ENCODE data around the gene CASR.

CASR gene

GRCh38 chr3:122322095-122323075 is 138.9 kb downstream of the CASR start:
- H3K9me3 ChIP-seq (ENCODE audit: low read length), result peaks cover 4% of the 10 kb centered on the region; the same call in 1 of the 2 replicates
- H3K79me2 ChIP-seq (ENCODE audit: insufficient read depth, low read length), result no peaks in the 10 kb centered on the region
- no peaks in the 10 kb centered on the region for H3K4me1 ChIP-seq (ENCODE audit: insufficient read depth, low read length, severe bottlenecking)
- no peak overlapping the region for H3K4me3 ChIP-seq (ENCODE audit: low read depth, low read length, poor library complexity, severe bottlenecking)
- no peaks in the 10 kb centered on the region for H3K36me3 ChIP-seq (ENCODE audit: insufficient read depth, low read length)
- H3K9ac ChIP-seq (ENCODE audit: low read length), result no peak overlapping the region
- H3K9me2 ChIP-seq (ENCODE audit: low read depth, low read length), result no peaks in the 10 kb centered on the region
- H3K4me2 ChIP-seq (ENCODE audit: low read length), result no peak overlapping the region
- H3F3A ChIP-seq (ENCODE audit: insufficient read depth, low read length), result no peaks in the 10 kb centered on the region
- H4K20me1 ChIP-seq (ENCODE audit: insufficient read depth, low read length), result no peaks in the 10 kb centered on the region
- no peak overlapping the region for H2AFZ ChIP-seq (ENCODE audit: low read length)
- no peaks in the 10 kb centered on the region for H3K27me3 ChIP-seq (ENCODE audit: insufficient read depth, low read length)
- no peak overlapping the region for H3K27ac ChIP-seq (ENCODE audit: low read depth, low read length, poor library complexity, severe bottlenecking)
- TF ChIP-seq EZH2 (IDR thresholded peaks at IDR 0.05; ENCODE audit: borderline replicate concordance, low read length) (no peak), CTCF (IDR thresholded peaks at IDR 0.05; ENCODE audit: low read length) (no peak)

- H3K27me3 ChIP-seq (ENCODE audit: insufficient read depth, low read length), result no peaks in the 10 kb centered on the region
- no peaks in the 10 kb centered on the region for H3K79me2 ChIP-seq (ENCODE audit: insufficient read depth, low read length)
- no peak within 1 kb of the TSS for H3K27ac ChIP-seq (ENCODE audit: low read depth, low read length, poor library complexity, severe bottlenecking)
- H3K9me2 ChIP-seq (ENCODE audit: low read depth, low read length), result no peaks in the 10 kb centered on the region
- peaks cover 4% of the 10 kb centered on the region; the same call in 1 of the 2 replicates for H3K9me3 ChIP-seq (ENCODE audit: low read length)
- H3K4me1 ChIP-seq (ENCODE audit: insufficient read depth, low read length, severe bottlenecking), result no peaks in the 10 kb centered on the region
- no peaks in the 10 kb centered on the region for H4K20me1 ChIP-seq (ENCODE audit: insufficient read depth, low read length)
- H3K36me3 ChIP-seq (ENCODE audit: insufficient read depth, low read length), result no peaks in the 10 kb centered on the region
- no peak within 1 kb of the TSS for H3K4me2 ChIP-seq (ENCODE audit: low read length)
- H3F3A ChIP-seq (ENCODE audit: insufficient read depth, low read length), result no peaks in the 10 kb centered on the region
- no peak within 1 kb of the TSS for H3K4me3 ChIP-seq (ENCODE audit: low read depth, low read length, poor library complexity, severe bottlenecking)
- TF ChIP-seq CTCF (IDR thresholded peaks at IDR 0.05; ENCODE audit: low read length), result no peak
- TF ChIP-seq EZH2 (IDR thresholded peaks at IDR 0.05; ENCODE audit: borderline replicate concordance, low read length), result no peak
- H3K9ac ChIP-seq (ENCODE audit: low read length), result no peak within 1 kb of the TSS
- H2AFZ ChIP-seq (ENCODE audit: low read length), result no peak within 1 kb of the TSS
These were observed 141.4 kb downstream of the CASR start, which contains the start of gene CSTA for GRCh38 chr3:122324871-122325323. TSS of gene CSTA (plus strand) at chr3:122325248. CDS start at chr3:122325293, 45 bp downstream.

GRCh38 chr3:122325769-122326168 is 142.3 kb downstream of the CASR start:
- Histone ChIP-seq H3K4me3 (ENCODE audit: low read depth, low read length, poor library complexity, severe bottlenecking) (no peak overlapping the region), H3K4me1 (ENCODE audit: insufficient read depth, low read length, severe bottlenecking) (no peaks in the 10 kb centered on the region), H3F3A (ENCODE audit: insufficient read depth, low read length) (no peaks in the 10 kb centered on the region), H3K79me2 (ENCODE audit: insufficient read depth, low read length) (no peaks in the 10 kb centered on the region), H3K9me3 (ENCODE audit: low read length) (no peaks in the 10 kb centered on the region), H4K20me1 (ENCODE audit: insufficient read depth, low read length) (no peaks in the 10 kb centered on the region), H3K4me2 (ENCODE audit: low read length) (no peak overlapping the region), H3K9ac (ENCODE audit: low read length) (no peak overlapping the region), H2AFZ (ENCODE audit: low read length) (no peak overlapping the region), H3K27me3 (ENCODE audit: insufficient read depth, low read length) (no peaks in the 10 kb centered on the region), H3K36me3 (ENCODE audit: insufficient read depth, low read length) (no peaks in the 10 kb centered on the region), H3K27ac (ENCODE audit: low read depth, low read length, poor library complexity, severe bottlenecking) (no peak overlapping the region), H3K9me2 (ENCODE audit: low read depth, low read length) (no peaks in the 10 kb centered on the region)
- no peak for TF ChIP-seq CTCF (IDR thresholded peaks at IDR 0.05; ENCODE audit: low read length)
- TF ChIP-seq EZH2 (IDR thresholded peaks at IDR 0.05; ENCODE audit: borderline replicate concordance, low read length), result no peak

Measured in OCI-LY1 (cell line).